ENCODE measurements around the gene WLS. TPM values are rescaled to one million over a fixed set of nuclear protein-coding genes. Genes with fewer than 3 reads are reported as not detected.

Gene WLS
- total RNA-seq, 2 donors from 2014 or later, result 74.5 to 92.1 TPM

DNA sequence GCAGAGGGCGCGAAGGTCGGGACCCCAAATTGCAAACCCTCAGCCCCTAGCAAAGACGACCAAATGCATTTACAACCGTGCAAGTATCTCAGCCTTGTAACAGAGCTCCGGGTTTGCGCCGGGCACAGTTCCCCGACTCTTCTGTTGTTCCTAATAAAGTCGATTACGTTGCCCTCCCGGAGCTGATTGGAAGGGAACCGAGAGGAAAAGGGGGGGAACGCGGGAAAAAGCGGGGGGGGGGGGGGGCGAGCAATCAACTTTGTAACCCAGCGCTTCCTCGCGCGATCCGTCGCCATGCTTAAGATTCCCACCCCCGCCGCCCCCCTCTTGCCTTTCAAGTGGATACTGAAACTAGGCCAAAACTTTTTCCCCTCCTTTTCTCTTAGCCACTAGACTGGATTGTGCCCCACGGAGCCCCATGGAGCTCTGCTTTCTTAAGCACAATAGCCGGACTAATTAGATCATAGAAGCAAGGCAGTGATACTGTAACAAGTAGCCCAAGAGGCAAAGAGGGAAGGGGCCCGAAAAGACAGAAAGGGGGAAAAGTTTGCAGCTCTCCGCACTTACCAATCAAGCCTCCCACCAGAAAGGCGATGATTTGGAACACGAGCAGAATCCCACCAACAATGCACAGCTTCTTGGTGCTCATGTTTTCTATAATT, 565 bp downstream of the WLS start:
- WGBS, result under 1% methylated on average over 31 of the region's 31 CpGs
- Histone ChIP-seq H3K4me3 (peak overlapping the region; percentile 58 to 81), H3K27me3 (replicated peaks; ENCODE audit: insufficient read depth) (no peaks in the 10 kb centered on the region), H3K9me3 (no peaks in the 10 kb centered on the region), H3K27ac (peak overlapping the region; percentile 85 to 87), H3K4me1 (replicated peaks) (no peaks in the 10 kb centered on the region), H3K36me3 (no peaks in the 10 kb centered on the region)
- peak; percentile 83 for DNase-seq (ENCODE audit: low spot score)
- TF ChIP-seq POLR2A (IDR thresholded peaks at IDR 0.05) (peak; percentile 66), CTCF (IDR thresholded peaks at IDR 0.05) (no peak), POLR2AphosphoS5 (IDR thresholded peaks at IDR 0.05) (peak; percentile 74)
- intact Hi-C loops (cut with DNase I), result loop anchor here (5.0 kb wide), 3 partner anchors 89 to 109 kb away; no protein-coding TSS in a partner anchor

DNA sequence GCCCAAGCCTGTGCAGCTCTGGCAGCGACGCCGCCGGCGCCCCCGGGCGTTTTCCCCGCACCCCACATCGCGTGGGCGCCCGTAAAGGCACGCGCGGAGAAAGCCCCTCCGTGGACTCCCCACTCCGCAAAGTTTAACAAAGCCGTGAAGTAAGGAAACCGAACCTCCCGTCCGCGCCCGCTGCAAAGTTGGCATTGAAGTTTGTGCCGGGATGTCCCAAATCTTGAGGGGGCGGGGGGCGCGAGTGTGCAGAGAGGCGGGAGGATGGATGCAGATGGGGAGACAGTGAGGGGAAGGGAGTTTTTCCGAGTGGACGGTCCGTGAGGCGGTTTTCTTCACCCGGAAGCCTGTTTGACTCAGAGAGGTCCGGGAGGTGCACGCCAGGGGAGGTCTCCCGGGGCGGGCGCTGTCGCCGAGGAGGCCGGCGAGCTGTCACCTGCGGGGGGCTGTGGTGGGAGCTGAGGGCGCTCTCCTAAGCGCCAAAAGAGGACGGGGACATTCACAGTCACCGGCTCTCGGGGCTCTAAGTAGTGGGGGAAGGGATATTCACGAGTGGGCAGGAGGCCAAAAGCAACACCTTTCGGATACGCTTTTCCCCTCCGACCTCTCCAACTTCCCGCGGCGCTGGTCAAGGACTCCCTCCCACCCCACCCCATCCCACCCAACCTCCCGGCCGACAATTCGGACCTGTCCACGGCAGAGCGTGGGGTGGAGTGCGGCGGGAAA, 1.3 kb downstream of the WLS start:
- TF ChIP-seq POLR2A (IDR thresholded peaks at IDR 0.05), result no peak
- no peak for TF ChIP-seq CTCF (IDR thresholded peaks at IDR 0.05)
- no peak for TF ChIP-seq POLR2AphosphoS5 (IDR thresholded peaks at IDR 0.05)

DNA sequence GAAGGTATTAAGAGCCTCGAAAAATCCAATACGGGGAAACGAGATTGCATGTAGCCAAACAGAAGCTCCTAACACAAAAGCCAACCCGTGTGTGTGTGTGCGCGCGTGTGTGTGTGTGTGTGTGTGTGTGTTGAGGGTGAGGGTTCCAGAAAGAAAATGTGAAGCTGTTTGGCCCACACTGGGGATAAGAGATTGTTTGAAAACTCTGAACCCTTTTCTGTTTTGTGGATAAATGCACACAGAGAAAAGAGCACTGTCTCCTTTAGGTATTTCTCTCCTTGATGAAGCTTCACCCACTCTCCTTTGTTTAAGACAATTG, 1.9 kb downstream of the WLS start:
- peak overlapping the region; percentile 85 to 87 for H3K27ac ChIP-seq
- DNase-seq (ENCODE audit: low spot score), result no peak
- intact Hi-C loops (cut with DNase I), result loop anchor here (5.0 kb wide), 3 partner anchors 88 to 108 kb away; no protein-coding TSS in a partner anchor
- TF ChIP-seq POLR2A (IDR thresholded peaks at IDR 0.05) (no peak), POLR2AphosphoS5 (IDR thresholded peaks at IDR 0.05) (no peak), CTCF (IDR thresholded peaks at IDR 0.05) (no peak)
- no peaks in the 10 kb centered on the region for H3K9me3 ChIP-seq
- no peaks in the 10 kb centered on the region for H3K4me1 ChIP-seq (replicated peaks)
- WGBS, result 11% methylated on average over 7 of the region's 7 CpGs
- no peaks in the 10 kb centered on the region for H3K27me3 ChIP-seq (replicated peaks; ENCODE audit: insufficient read depth)
- peak overlapping the region; percentile 58 to 81 for H3K4me3 ChIP-seq
- no peaks in the 10 kb centered on the region for H3K36me3 ChIP-seq

More for the DNA sequence above, 1.3 kb downstream of the WLS start:
- DNase-seq (ENCODE audit: low spot score), result peak; percentile 20
- under 1% methylated on average over 62 of the region's 62 CpGs for WGBS
- no peaks in the 10 kb centered on the region for H3K4me1 ChIP-seq (replicated peaks)
- H3K9me3 ChIP-seq, result no peaks in the 10 kb centered on the region
- H3K36me3 ChIP-seq, result no peaks in the 10 kb centered on the region
- H3K27ac ChIP-seq, result peak overlapping the region; percentile 85 to 87
- intact Hi-C loops (cut with DNase I), result loop anchor here (5.0 kb wide), 3 partner anchors 89 to 109 kb away; no protein-coding TSS in a partner anchor
- H3K4me3 ChIP-seq, result peak overlapping the region; percentile 58 to 81
- no peaks in the 10 kb centered on the region for H3K27me3 ChIP-seq (replicated peaks; ENCODE audit: insufficient read depth)

DNA sequence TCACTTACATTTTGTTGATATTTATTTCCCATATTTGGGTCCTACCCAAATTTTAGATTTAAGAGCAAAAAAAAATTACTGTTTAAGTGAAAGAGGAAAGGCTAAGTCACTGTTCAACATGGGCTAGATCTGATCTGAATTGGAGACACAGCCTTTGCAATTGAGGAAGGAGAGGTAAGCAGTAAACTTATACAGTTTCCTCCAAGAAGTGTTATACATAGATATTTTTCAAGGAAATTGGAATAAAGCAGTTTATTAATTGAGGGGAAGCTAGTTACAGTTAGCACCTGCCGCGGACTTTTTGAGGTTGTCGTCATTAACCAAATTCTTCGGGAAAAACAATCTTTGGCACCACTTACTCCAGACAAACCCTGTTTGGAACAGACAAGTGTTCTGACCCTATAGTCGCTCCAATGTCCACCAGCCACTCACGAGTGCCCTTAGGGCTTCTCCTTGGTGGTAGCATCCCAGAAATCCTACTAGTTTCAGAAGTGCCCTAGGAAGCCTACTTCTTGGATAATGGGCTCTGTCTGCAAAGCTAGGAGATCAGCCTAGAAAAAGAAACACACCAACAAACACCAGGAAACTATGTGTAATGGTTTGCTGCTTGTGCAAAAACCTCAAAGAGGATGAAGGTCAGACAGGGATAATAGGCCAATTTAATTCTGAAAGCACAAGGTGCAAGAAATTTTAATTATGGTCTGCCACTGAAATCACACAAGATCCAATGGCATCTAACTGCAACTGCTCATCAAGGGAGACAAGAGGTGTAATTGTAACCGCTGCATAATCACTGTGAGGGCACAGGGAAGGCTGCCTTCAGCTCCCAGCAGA, 2.5 kb downstream of the WLS start:
- H3K4me3 ChIP-seq, result peak overlapping the region; percentile 58 to 81

More for the DNA sequence above, 2.5 kb downstream of the WLS start:
- intact Hi-C loops (cut with DNase I), result loop anchor here (5.0 kb wide), 3 partner anchors 88 to 108 kb away; no protein-coding TSS in a partner anchor
- peak overlapping the region; percentile 85 to 87 for H3K27ac ChIP-seq
- no peaks in the 10 kb centered on the region for H3K36me3 ChIP-seq
- no peaks in the 10 kb centered on the region for H3K27me3 ChIP-seq (replicated peaks; ENCODE audit: insufficient read depth)
- whole genome bisulfite sequencing, result 30% methylated on average over 7 of the region's 7 CpGs
- DNase-seq (ENCODE audit: low spot score), result no peak
- TF ChIP-seq CTCF (IDR thresholded peaks at IDR 0.05), result no peak
- no peak for TF ChIP-seq POLR2A (IDR thresholded peaks at IDR 0.05)
- TF ChIP-seq POLR2AphosphoS5 (IDR thresholded peaks at IDR 0.05), result no peak
- H3K4me1 ChIP-seq (replicated peaks), result no peaks in the 10 kb centered on the region
- H3K9me3 ChIP-seq, result no peaks in the 10 kb centered on the region
